Measurements from ENCODE around the gene GNPDA1.

Gene GNPDA1

DNA sequence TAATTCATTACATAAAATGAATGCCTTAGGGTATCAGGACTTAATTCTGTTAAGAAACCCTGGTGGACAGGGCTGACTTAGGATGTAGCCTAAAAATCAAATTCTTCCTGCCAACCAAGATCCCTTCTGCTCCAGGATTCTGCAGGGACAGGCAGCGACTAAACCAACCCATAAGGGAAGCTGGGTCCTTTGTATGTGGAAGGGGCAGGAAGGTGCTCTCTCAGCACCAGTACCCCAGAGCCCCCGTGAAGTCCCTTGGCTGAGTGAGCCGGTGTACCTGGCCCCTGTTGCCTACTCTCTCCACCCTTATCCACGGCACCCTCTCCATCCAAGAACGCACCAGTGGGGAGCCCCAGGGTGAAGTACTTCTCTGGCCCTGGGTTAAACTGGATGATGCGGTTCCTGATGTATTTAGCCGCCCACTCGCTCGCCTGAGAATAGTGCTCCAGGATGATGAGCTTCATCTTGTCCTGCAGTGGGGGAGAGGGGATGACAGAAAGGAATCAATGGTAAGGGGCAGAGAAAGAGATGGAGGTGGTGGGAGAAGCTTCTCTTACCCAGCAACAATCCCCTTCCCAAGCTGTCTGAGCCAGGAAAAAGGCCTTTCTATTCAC lies 1.1 kb downstream of the GNPDA1 start:
- H3K4me1 ChIP-seq (ENCODE audit: insufficient read depth, low read length, severe bottlenecking): peaks cover 12% of the 10 kb centered on the region
- H3K9ac ChIP-seq (ENCODE audit: low read length): no peak overlapping the region
- peak overlapping the region; percentile 87 for H3K4me3 ChIP-seq (ENCODE audit: low read depth, low read length, poor library complexity, severe bottlenecking)
- H3K9me3 ChIP-seq (ENCODE audit: low read length): no peaks in the 10 kb centered on the region
- H3K79me2 ChIP-seq (ENCODE audit: insufficient read depth, low read length): no peaks in the 10 kb centered on the region
- TF ChIP-seq CTCF (IDR thresholded peaks at IDR 0.05; ENCODE audit: low read length) (no peak), EZH2 (IDR thresholded peaks at IDR 0.05; ENCODE audit: borderline replicate concordance, low read length) (no peak)
- no peaks in the 10 kb centered on the region for H3F3A ChIP-seq (ENCODE audit: insufficient read depth, low read length)
- H3K36me3 ChIP-seq (ENCODE audit: insufficient read depth, low read length): peaks cover 17% of the 10 kb centered on the region
- no peaks in the 10 kb centered on the region for H4K20me1 ChIP-seq (ENCODE audit: insufficient read depth, low read length)
- H3K9me2 ChIP-seq (ENCODE audit: low read depth, low read length): no peaks in the 10 kb centered on the region
- H3K27me3 ChIP-seq (ENCODE audit: insufficient read depth, low read length): no peaks in the 10 kb centered on the region
- H3K27ac ChIP-seq (ENCODE audit: low read depth, low read length, poor library complexity, severe bottlenecking): no peak overlapping the region
- peak overlapping the region; percentile 98 for H3K4me2 ChIP-seq (ENCODE audit: low read length)
- no peak overlapping the region for H2AFZ ChIP-seq (ENCODE audit: low read length)

DNA sequence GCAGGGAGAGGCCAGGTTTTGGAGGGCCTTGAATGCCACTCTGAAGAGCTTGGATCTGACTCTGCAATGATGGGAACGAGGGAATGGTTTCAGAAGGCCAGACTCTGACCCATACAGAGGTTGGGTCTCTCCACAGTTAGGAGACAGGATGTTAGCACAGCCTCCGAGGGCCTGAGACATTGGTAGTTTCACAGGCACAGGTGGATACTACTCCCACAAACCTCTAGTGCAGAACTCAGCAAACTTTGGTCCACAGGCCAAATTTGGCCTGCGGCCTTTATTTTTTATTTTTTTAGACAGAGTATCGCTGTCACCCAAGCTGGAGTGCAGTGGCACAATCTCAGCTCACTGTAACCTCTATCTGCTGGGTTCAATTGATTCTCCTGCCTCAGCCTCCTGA lies 2.9 kb downstream of the GNPDA1 start:
- no peaks in the 10 kb centered on the region for H3K79me2 ChIP-seq (ENCODE audit: insufficient read depth, low read length)
- no peaks in the 10 kb centered on the region for H3F3A ChIP-seq (ENCODE audit: insufficient read depth, low read length)
- no peak overlapping the region for H3K4me2 ChIP-seq (ENCODE audit: low read length)
- no peak overlapping the region for H3K27ac ChIP-seq (ENCODE audit: low read depth, low read length, poor library complexity, severe bottlenecking)
- no peaks in the 10 kb centered on the region for H4K20me1 ChIP-seq (ENCODE audit: insufficient read depth, low read length)
- no peak overlapping the region for H3K9ac ChIP-seq (ENCODE audit: low read length)
- H3K4me1 ChIP-seq (ENCODE audit: insufficient read depth, low read length, severe bottlenecking): peaks cover 12% of the 10 kb centered on the region
- TF ChIP-seq CTCF (IDR thresholded peaks at IDR 0.05; ENCODE audit: low read length) (no peak), EZH2 (IDR thresholded peaks at IDR 0.05; ENCODE audit: borderline replicate concordance, low read length) (no peak)
- no peak overlapping the region for H2AFZ ChIP-seq (ENCODE audit: low read length)
- H3K36me3 ChIP-seq (ENCODE audit: insufficient read depth, low read length): peaks cover 26% of the 10 kb centered on the region
- H3K27me3 ChIP-seq (ENCODE audit: insufficient read depth, low read length): no peaks in the 10 kb centered on the region
- H3K4me3 ChIP-seq (ENCODE audit: low read depth, low read length, poor library complexity, severe bottlenecking): no peak overlapping the region
- no peaks in the 10 kb centered on the region for H3K9me3 ChIP-seq (ENCODE audit: low read length)
- H3K9me2 ChIP-seq (ENCODE audit: low read depth, low read length): no peaks in the 10 kb centered on the region

GRCh38 chr5:142008813-142009212 lies 4.0 kb downstream of the GNPDA1 start:
- Histone ChIP-seq H3K27ac (ENCODE audit: low read depth, low read length, poor library complexity, severe bottlenecking) (no peak overlapping the region), H2AFZ (ENCODE audit: low read length) (no peak overlapping the region), H3K9ac (ENCODE audit: low read length) (no peak overlapping the region), H4K20me1 (ENCODE audit: insufficient read depth, low read length) (no peaks in the 10 kb centered on the region), H3K4me3 (ENCODE audit: low read depth, low read length, poor library complexity, severe bottlenecking) (no peak overlapping the region), H3K4me1 (ENCODE audit: insufficient read depth, low read length, severe bottlenecking) (peaks cover 12% of the 10 kb centered on the region), H3K9me3 (ENCODE audit: low read length) (no peaks in the 10 kb centered on the region), H3K36me3 (ENCODE audit: insufficient read depth, low read length) (peaks cover 37% of the 10 kb centered on the region), H3K27me3 (ENCODE audit: insufficient read depth, low read length) (no peaks in the 10 kb centered on the region), H3K9me2 (ENCODE audit: low read depth, low read length) (no peaks in the 10 kb centered on the region), H3F3A (ENCODE audit: insufficient read depth, low read length) (no peaks in the 10 kb centered on the region), H3K4me2 (ENCODE audit: low read length) (no peak overlapping the region), H3K79me2 (ENCODE audit: insufficient read depth, low read length) (no peaks in the 10 kb centered on the region)
- TF ChIP-seq EZH2 (IDR thresholded peaks at IDR 0.05; ENCODE audit: borderline replicate concordance, low read length): no peak

GRCh38 chr5:142007237-142007544 lies 5.6 kb downstream of the GNPDA1 start:
- Histone ChIP-seq H3K9me3 (ENCODE audit: low read length) (no peaks in the 10 kb centered on the region), H3K27ac (ENCODE audit: low read depth, low read length, poor library complexity, severe bottlenecking) (no peak overlapping the region), H3K27me3 (ENCODE audit: insufficient read depth, low read length) (no peaks in the 10 kb centered on the region), H3F3A (ENCODE audit: insufficient read depth, low read length) (no peaks in the 10 kb centered on the region), H3K4me2 (ENCODE audit: low read length) (no peak overlapping the region), H4K20me1 (ENCODE audit: insufficient read depth, low read length) (no peaks in the 10 kb centered on the region), H3K9ac (ENCODE audit: low read length) (no peak overlapping the region), H2AFZ (ENCODE audit: low read length) (no peak overlapping the region), H3K4me3 (ENCODE audit: low read depth, low read length, poor library complexity, severe bottlenecking) (no peak overlapping the region), H3K36me3 (ENCODE audit: insufficient read depth, low read length) (peaks cover 50% of the 10 kb centered on the region), H3K79me2 (ENCODE audit: insufficient read depth, low read length) (no peaks in the 10 kb centered on the region), H3K4me1 (ENCODE audit: insufficient read depth, low read length, severe bottlenecking) (peaks cover 1% of the 10 kb centered on the region), H3K9me2 (ENCODE audit: low read depth, low read length) (no peaks in the 10 kb centered on the region)
- TF ChIP-seq EZH2 (IDR thresholded peaks at IDR 0.05; ENCODE audit: borderline replicate concordance, low read length): no peak

All from OCI-LY1 (cell line).